ENCODE data around the gene C10orf62.

- TF ChIP-seq EP300 (IDR thresholded peaks at IDR 0.05; ENCODE audit: borderline replicate concordance in 1 of 2, control insufficient read depth in 1 of 2, low read depth in 2 of 2, low read length in 2 of 2), result no peak
- no peak for TF ChIP-seq BACH1 (IDR thresholded peaks at IDR 0.05; ENCODE audit: borderline replicate concordance)
- TF ChIP-seq SUPT20H (IDR thresholded peaks at IDR 0.05; ENCODE audit: borderline replicate concordance, control insufficient read depth, low read depth, low read length), result no peak
- TF ChIP-seq MTA2 (IDR thresholded peaks at IDR 0.05; ENCODE audit: low read depth), result no peak
- TF ChIP-seq SMC3 (IDR thresholded peaks at IDR 0.05; ENCODE audit: borderline replicate concordance, low read length), result no peak
- no peak for TF ChIP-seq PBX3 (IDR thresholded peaks at IDR 0.05; ENCODE audit: insufficient replicate concordance, low read depth, low read length)
- TF ChIP-seq NBN (IDR thresholded peaks at IDR 0.05), result no peak
- TF ChIP-seq SREBF2 (IDR thresholded peaks at IDR 0.05; ENCODE audit: low read length), result no peak
- TF ChIP-seq, protein P1, sequence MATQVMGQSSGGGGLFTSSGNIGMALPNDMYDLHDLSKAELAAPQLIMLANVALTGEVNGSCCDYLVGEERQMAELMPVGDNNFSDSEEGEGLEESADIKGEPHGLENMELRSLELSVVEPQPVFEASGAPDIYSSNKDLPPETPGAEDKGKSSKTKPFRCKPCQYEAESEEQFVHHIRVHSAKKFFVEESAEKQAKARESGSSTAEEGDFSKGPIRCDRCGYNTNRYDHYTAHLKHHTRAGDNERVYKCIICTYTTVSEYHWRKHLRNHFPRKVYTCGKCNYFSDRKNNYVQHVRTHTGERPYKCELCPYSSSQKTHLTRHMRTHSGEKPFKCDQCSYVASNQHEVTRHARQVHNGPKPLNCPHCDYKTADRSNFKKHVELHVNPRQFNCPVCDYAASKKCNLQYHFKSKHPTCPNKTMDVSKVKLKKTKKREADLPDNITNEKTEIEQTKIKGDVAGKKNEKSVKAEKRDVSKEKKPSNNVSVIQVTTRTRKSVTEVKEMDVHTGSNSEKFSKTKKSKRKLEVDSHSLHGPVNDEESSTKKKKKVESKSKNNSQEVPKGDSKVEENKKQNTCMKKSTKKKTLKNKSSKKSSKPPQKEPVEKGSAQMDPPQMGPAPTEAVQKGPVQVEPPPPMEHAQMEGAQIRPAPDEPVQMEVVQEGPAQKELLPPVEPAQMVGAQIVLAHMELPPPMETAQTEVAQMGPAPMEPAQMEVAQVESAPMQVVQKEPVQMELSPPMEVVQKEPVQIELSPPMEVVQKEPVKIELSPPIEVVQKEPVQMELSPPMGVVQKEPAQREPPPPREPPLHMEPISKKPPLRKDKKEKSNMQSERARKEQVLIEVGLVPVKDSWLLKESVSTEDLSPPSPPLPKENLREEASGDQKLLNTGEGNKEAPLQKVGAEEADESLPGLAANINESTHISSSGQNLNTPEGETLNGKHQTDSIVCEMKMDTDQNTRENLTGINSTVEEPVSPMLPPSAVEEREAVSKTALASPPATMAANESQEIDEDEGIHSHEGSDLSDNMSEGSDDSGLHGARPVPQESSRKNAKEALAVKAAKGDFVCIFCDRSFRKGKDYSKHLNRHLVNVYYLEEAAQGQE (IDR thresholded peaks at IDR 0.05; ENCODE audit: low read depth, low read length), result no peak
- no peak for TF ChIP-seq CTCF (IDR thresholded peaks at IDR 0.05 in 2 of 3, conservative IDR thresholded peaks at IDR 0.05 in 1 of 3; ENCODE audit: control insufficient read depth in 2 of 3, extremely low read depth in 1 of 3, insufficient read depth in 1 of 3, low read depth in 3 of 3, low read length in 3 of 3)
- TF ChIP-seq ZNF622 (IDR thresholded peaks at IDR 0.05), result no peak
- no peak for TF ChIP-seq ETV6 (conservative IDR thresholded peaks at IDR 0.05 in 1 of 2, IDR thresholded peaks at IDR 0.05 in 1 of 2; ENCODE audit: borderline replicate concordance in 1 of 2, low read depth in 1 of 2)
Measured at GRCh38 chr10:97596101-97597082, 6.9 kb downstream of the C10orf62 start.
